ENCODE measurements around the gene MEPCE.
A peak's percentile ranks its signal among the peaks of the same experiment; 100 is the strongest.

MEPCE gene

DNA sequence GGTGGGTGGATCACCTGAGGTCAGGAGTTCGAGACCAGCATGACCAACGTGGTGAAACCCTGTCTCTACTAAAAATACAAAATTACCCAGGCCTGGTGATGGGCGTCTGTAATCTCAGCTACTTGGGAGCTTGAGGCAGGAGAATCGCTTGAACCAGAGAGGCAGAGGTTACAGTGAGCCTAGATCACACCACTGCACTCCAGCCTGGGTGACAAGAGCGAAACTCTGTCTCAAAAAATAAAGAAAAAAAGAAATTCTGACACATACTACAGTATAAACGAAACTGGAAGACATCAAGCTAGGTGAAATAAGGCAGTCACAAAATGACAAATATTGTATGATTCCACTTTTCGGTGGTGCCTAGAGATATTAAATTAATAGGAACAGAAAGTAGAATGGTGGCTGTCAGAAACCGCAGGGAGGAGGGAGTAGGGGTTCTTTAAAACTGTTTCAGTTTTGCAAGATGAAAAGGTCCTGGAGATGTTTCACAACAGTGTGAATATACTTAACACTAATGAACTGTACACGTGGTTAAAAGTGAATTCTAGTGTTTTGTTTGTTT is 33.1 kb upstream of the MEPCE start:
- ATAC-seq (replicated peaks) (peak; percentile 91 to 92), DNase-seq (peak; percentile 56)
- Mint-ChIP-seq H3K4me1 (peaks cover 42 to 60% of the 10 kb centered on the region in 2 donors), H3K9me3 (no peaks in the 10 kb centered on the region), H3K36me3 (peaks cover 2 to 11% of the 10 kb centered on the region in 2 donors), H3K27ac (peak overlapping the region; percentile 83), H3K4me3 (peak overlapping the region; percentile 58 to 67), H3K27me3 (no peaks in the 10 kb centered on the region)

DNA sequence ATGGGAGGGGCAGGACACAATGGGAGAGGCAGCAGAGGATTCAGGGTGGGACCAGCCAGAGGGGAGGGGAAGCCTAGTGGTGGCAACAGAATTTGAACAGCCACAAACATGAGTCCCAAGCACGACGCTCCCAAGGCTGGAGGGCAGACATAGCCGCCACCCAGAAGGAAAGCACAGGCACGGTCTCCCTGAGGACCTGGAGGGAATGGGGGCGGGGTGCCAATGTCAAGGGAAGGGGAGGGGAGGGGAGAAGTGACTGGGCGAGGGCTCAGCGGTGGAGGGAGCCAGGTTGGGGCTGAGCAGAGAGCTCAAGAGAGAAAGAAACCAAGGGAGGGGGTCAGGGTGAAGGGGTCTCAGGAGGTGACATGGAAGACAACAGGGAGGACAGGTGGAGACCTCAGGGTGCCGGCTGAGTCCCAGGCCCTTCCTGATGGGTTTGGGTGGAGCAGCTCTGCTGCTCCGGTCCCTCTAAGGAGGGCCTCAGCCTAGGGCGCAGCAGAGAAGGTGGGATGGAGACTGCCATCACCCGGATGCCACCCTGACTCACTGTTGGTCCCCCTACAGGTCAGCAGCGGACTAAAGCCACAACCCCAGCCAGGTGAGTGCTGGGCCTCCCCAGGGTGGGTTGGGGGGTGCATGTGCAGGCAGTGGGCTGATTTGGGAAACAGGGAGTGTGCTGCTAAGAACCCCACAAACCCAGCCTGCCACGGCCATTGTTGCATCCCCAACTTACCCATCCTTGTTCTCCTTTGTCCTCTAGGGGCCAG is 32.1 kb upstream of the MEPCE start:
- no peaks in the 10 kb centered on the region for H3K27me3 Mint-ChIP-seq
- peak overlapping the region in 1 of 2 donors; percentile 67 for H3K4me3 Mint-ChIP-seq

DNA sequence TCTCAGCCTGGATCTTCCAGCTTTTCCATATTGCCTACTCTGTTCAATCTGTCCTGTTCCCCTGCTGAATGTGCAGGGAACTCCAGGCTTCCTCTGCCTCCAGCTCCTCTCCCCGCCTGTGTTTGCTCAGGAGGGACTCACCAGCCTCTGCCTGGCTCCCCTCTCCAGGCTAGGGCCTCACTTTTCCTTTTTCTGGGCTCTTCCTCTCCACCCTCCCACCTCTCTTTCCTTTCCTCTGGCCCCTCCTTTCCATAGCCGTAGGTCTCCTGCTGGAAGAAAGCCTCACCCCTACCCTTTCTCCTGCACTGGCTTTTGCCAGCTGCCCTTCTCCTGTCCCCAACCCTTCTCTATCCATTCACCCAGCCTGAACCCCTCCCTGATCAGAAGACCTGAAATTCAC is 31.4 kb upstream of the MEPCE start:
- Mint-ChIP-seq H3K4me1 (peaks cover 38 to 45% of the 10 kb centered on the region in 2 donors), H3K27ac (peak overlapping the region; percentile 27), H3K9me3 (no peaks in the 10 kb centered on the region), H3K36me3 (peaks cover 6 to 11% of the 10 kb centered on the region in 2 donors), H3K27me3 (no peaks in the 10 kb centered on the region), H3K4me3 (no peak overlapping the region)
- ATAC-seq (replicated peaks), result no peak
- no peak for DNase-seq

More for the DNA sequence above, 32.1 kb upstream of the MEPCE start:
- DNase-seq (no peak), ATAC-seq (replicated peaks) (no peak)
- Mint-ChIP-seq H3K27ac (no peak overlapping the region), H3K4me1 (peaks cover 39 to 51% of the 10 kb centered on the region in 2 donors), H3K36me3 (peaks cover 6 to 11% of the 10 kb centered on the region in 2 donors), H3K9me3 (no peaks in the 10 kb centered on the region)

DNA sequence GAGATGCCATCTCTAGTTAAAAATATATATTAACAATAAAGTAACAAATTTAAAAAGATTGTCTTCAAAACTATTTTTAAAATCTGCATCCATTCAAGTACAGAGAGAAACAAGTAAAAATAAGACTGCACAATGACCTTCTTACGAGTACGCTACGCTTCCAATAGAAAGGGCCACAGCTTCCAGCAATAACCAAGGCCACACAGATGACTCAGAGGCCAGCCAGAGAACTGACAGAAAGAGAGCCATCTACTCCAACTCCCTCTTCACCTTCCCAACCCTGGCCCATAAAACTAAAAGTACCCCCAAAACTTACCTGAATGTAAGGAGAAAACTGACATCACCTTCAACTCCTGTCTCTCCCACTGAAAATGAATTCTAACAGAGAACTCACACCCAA is 29.6 kb upstream of the MEPCE start:
- H3K36me3 Mint-ChIP-seq, result peaks cover 9 to 11% of the 10 kb centered on the region in 2 donors
- no peak overlapping the region for H3K27ac Mint-ChIP-seq
- peaks cover 30 to 33% of the 10 kb centered on the region in 2 donors for H3K4me1 Mint-ChIP-seq
- no peaks in the 10 kb centered on the region for H3K27me3 Mint-ChIP-seq
- H3K9me3 Mint-ChIP-seq, result no peaks in the 10 kb centered on the region
- DNase-seq, result no peak
- H3K4me3 Mint-ChIP-seq, result no peak overlapping the region
- ATAC-seq (replicated peaks), result no peak

DNA sequence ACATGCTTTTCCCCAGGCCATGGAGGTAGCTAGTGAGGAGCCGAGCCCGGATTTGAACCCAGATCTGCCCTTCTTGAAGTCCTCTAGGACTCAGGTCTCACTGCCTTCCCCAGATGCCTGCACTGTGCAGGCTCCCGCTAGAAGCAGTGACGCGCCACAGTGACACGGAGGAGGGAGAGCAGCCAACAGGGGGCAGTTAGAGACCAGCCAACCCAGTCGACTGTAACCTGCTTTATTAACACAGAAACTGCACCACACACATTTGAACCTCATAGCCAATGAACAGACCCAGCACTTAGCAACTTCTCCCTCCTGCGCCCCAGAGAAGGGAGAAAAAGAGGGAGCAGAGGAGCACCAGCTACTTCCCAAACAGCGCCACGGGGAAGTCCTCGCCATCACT is 29.0 kb upstream of the MEPCE start:
- Mint-ChIP-seq H3K4me3 (no peak overlapping the region), H3K36me3 (peaks cover 9 to 11% of the 10 kb centered on the region in 2 donors), H3K4me1 (peaks cover 28% of the 10 kb centered on the region in 2 donors), H3K27me3 (no peaks in the 10 kb centered on the region), H3K27ac (peak overlapping the region; percentile 77), H3K9me3 (no peaks in the 10 kb centered on the region)
- ATAC-seq (replicated peaks) (no peak), DNase-seq (no peak)

DNA sequence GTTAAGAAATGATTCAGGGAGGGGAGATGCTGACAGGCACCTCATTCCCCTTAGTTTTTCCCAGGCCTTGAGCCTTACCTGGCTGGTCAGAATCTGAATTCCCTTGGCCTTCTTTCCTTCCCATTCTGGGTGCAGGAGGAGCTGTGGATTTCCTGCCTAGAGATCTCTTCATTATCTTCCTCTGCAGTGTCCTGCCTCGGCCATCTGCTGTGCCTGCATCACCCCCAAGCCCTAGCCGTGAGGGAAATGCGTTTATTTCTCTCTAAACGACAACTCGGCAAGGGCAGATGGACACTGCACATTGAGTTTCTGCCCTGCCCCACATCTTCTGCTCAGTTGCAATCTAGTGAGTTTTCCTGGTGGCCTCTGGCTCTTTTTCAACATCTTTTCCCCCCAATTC is 27.8 kb upstream of the MEPCE start:
- DNase-seq, result no peak
- Mint-ChIP-seq H3K4me3 (no peak overlapping the region), H3K4me1 (peaks cover 19 to 25% of the 10 kb centered on the region in 2 donors), H3K27ac (no peak overlapping the region), H3K9me3 (no peaks in the 10 kb centered on the region), H3K36me3 (peaks cover 9 to 11% of the 10 kb centered on the region in 2 donors), H3K27me3 (no peaks in the 10 kb centered on the region)
- ATAC-seq (replicated peaks), result no peak

DNA sequence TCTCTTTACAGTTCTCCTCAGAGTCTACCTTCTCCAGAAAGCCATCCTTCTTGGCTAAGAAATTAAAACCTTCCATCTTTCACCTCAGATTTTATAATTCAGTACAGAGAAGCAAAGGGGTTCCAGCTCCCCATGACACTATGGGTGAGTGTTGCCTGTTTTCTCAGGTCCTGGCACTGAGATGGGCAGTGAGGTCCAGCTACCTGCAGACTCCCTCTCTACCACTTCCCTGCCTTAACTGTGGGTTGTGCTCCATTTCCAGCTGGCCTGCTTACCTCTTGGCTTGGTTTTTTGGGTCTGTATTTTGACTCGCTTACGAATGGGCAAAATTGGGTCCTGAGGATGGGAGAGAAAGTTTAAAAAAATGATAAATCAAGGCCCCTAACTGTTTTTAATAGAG is 27.4 kb upstream of the MEPCE start:
- H3K9me3 Mint-ChIP-seq, result no peaks in the 10 kb centered on the region
- DNase-seq, result no peak
- peaks cover 19 to 25% of the 10 kb centered on the region in 2 donors for H3K4me1 Mint-ChIP-seq
- no peak overlapping the region for H3K4me3 Mint-ChIP-seq
- H3K27me3 Mint-ChIP-seq, result no peaks in the 10 kb centered on the region
- H3K27ac Mint-ChIP-seq, result no peak overlapping the region
- ATAC-seq (replicated peaks), result no peak
- peaks cover 9 to 11% of the 10 kb centered on the region in 2 donors for H3K36me3 Mint-ChIP-seq

DNA sequence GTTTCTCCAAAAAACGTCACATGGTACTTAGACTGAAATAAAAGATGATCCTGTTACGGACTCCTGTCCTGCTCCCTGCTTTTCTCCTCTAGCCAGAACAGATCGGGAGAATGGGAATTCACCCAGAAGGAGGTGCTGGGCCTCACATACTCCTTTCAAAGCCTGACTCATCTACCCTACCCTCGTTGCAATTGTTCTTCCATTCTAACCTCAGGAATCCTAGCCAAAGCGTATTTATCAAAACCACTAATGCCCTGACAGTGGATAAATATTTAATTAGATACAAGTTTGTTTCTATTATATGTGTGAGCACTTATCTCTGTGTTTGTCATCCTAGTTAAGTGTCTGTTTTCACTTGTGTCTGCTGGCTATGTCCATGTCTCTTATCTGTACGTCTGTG is 22.9 kb upstream of the MEPCE start:
- Mint-ChIP-seq H3K4me3 (no peak overlapping the region), H3K4me1 (peaks cover 6 to 8% of the 10 kb centered on the region in 2 donors), H3K27ac (no peak overlapping the region), H3K36me3 (peaks cover 0 to 7% of the 10 kb centered on the region in 2 donors), H3K27me3 (no peaks in the 10 kb centered on the region), H3K9me3 (no peaks in the 10 kb centered on the region)
- ATAC-seq (replicated peaks) (no peak), DNase-seq (no peak)

- Mint-ChIP-seq H3K4me1 (peaks cover 11 to 15% of the 10 kb centered on the region in 2 donors), H3K27me3 (no peaks in the 10 kb centered on the region), H3K36me3 (peaks cover 0 to 4% of the 10 kb centered on the region in 2 donors), H3K27ac (no peak overlapping the region), H3K9me3 (no peaks in the 10 kb centered on the region), H3K4me3 (no peak overlapping the region)
- ATAC-seq (replicated peaks), result peak; percentile 92
- no peak for DNase-seq
Measured at GRCh38 chr7:100407285-100408180, 22.1 kb upstream of the MEPCE start.

DNA sequence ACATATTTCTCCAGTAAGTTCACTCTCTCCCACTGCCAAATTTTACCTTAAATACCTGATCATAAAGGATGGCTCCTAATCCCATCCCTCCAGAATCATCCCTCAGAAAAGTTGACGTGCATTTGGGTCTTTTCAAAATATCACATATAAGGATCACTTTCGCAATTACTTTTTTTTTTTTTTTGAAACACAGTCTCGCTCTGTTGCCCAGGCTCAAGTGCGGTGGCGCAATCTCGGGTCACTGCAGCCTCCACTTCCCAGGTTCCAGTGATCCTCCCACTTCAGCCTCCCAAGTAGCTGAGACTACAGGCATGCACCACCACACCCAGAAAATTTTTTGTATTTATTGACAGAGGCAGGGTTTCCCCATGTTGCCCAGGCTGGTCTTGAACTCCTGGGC is 18.5 kb upstream of the MEPCE start:
- Mint-ChIP-seq H3K4me1 (peaks cover 19 to 23% of the 10 kb centered on the region in 2 donors), H3K27ac (no peak overlapping the region), H3K9me3 (no peaks in the 10 kb centered on the region), H3K27me3 (no peaks in the 10 kb centered on the region), H3K4me3 (no peak overlapping the region), H3K36me3 (peaks cover 3 to 8% of the 10 kb centered on the region in 2 donors)
- ATAC-seq (replicated peaks) (no peak), DNase-seq (no peak)

DNA sequence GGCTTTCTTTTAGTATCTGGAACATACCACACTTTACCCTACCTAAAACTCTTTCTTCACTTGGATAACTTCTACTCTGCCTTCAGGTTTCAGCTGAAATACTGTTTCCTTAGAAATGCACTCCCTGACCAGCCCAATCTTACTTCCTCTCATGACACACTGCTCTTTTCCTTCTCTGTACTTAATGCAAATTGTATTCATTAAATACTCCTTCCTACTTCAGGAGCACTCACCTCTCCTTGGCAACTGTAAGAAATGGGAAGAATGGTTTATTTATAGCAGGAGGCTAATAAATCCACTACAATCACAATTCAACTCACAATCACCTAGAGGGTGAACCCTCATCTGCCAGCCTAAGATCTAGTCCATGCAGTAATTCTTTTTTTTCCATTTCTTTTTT is 16.3 kb upstream of the MEPCE start:
- Mint-ChIP-seq H3K27ac (peak overlapping the region; percentile 86), H3K4me3 (peak overlapping the region; percentile 44 to 62), H3K36me3 (peaks cover 3 to 8% of the 10 kb centered on the region in 2 donors), H3K4me1 (peaks cover 13 to 15% of the 10 kb centered on the region in 2 donors), H3K27me3 (no peaks in the 10 kb centered on the region), H3K9me3 (no peaks in the 10 kb centered on the region)
- ATAC-seq (replicated peaks) (peak; percentile 87 to 88), DNase-seq (no peak)

DNA sequence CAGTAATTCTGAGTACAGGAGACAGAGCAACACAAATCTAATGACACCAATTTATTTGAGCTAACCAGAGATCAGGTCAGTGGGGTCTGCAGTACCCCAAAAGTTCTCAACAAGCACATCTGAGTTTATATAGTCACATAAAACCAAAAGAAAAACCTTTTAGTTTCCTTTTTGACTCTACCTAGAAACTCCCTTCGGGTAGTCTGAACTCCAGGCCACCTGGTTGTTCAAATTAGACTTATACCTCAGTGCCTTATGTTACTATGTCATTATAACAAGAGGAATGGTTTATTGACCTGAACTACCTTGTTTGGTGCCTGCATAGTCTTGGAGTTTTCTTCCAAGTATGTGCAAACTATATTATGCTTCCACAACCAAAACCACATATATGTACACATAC is 15.7 kb upstream of the MEPCE start:
- Mint-ChIP-seq H3K27ac (no peak overlapping the region), H3K36me3 (peaks cover 3 to 8% of the 10 kb centered on the region in 2 donors), H3K4me3 (no peak overlapping the region), H3K9me3 (no peaks in the 10 kb centered on the region), H3K27me3 (no peaks in the 10 kb centered on the region), H3K4me1 (peaks cover 13 to 15% of the 10 kb centered on the region in 2 donors)
- DNase-seq (no peak), ATAC-seq (replicated peaks) (peak; percentile 66 to 75)

DNA sequence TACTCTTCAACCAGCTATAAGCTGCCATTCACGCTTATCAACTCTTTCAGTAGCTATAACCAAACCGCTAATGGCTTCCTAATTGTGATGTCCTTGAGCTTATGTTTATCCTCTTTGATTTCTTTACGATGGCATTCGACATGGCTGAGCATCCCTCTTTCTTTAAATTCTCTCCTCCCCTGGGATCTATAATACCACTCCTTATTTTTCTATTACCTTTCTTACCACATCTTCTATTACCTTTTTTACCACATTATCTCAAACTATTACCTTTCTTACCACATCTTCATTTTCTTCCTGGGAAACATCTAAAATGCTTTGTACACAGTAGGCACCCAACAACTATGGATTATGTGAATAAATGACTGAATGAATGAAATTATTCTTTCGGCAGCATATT is 14.2 kb upstream of the MEPCE start:
- DNase-seq (no peak), ATAC-seq (replicated peaks) (no peak)
- Mint-ChIP-seq H3K27ac (no peak overlapping the region), H3K4me3 (no peak overlapping the region), H3K9me3 (no peaks in the 10 kb centered on the region), H3K36me3 (peaks cover 3 to 8% of the 10 kb centered on the region in 2 donors), H3K4me1 (peaks cover 16 to 31% of the 10 kb centered on the region in 2 donors), H3K27me3 (no peaks in the 10 kb centered on the region)

GRCh38 chr7:100418930-100419659 is 10.5 kb upstream of the MEPCE start:
- DNase-seq (no peak), ATAC-seq (replicated peaks) (peak; percentile 59 to 67)
- Mint-ChIP-seq H3K4me1 (peaks cover 8 to 33% of the 10 kb centered on the region in 2 donors), H3K4me3 (peak overlapping the region in 1 of 2 donors; percentile 67), H3K36me3 (peaks cover 5 to 8% of the 10 kb centered on the region in 2 donors), H3K9me3 (no peaks in the 10 kb centered on the region), H3K27me3 (no peaks in the 10 kb centered on the region), H3K27ac (peak overlapping the region; percentile 48)

Measured in stimulated activated naive B cell treated with anti-CD40 and anti-IgM and Interleukin-4, amounts not matched to agents 10 μg/mL and 1 μg/mL and 100 μg/mL, for 72 hours (primary cell).